ENCODE data around the gene CRELD2.
A peak's percentile ranks its signal among the peaks of the same experiment; 100 is the strongest.

CRELD2 gene

GRCh38 chr22:49970528-49971231 lies 52.2 kb downstream of the CRELD2 start (continued):
- TF ChIP-seq PBX3 (CRISPR knock-in tag; IDR thresholded peaks at IDR 0.05) (no peak), ZNF221 (tag by site-specific recombination; IDR thresholded peaks at IDR 0.05; ENCODE audit: borderline replicate concordance) (no peak), KLF9 (tag by site-specific recombination; IDR thresholded peaks at IDR 0.05; ENCODE audit: low read depth) (peak; percentile 88), ZNF654 (tag by site-specific recombination; IDR thresholded peaks at IDR 0.05; ENCODE audit: low read depth) (no peak), KLF1 (tag by site-specific recombination; IDR thresholded peaks at IDR 0.05) (peak; percentile 87), KLF7 (tag by site-specific recombination; IDR thresholded peaks at IDR 0.05; ENCODE audit: borderline replicate concordance) (peak; percentile 71; the same call in 1 of the 2 replicates), ZNF785 (tag by site-specific recombination; IDR thresholded peaks at IDR 0.05) (peak; percentile 82; the same call in 1 of the 2 replicates), TSHZ1 (tag by site-specific recombination; IDR thresholded peaks at IDR 0.05; ENCODE audit: borderline replicate concordance) (peak; percentile 92), ZNF580 (tag by site-specific recombination; IDR thresholded peaks at IDR 0.05) (no peak), ZNF747 (tag by site-specific recombination; IDR thresholded peaks at IDR 0.05) (no peak), ZNF266 (tag by site-specific recombination; IDR thresholded peaks at IDR 0.05; ENCODE audit: low read depth) (no peak), ZNF138 (tag by site-specific recombination; IDR thresholded peaks at IDR 0.05; ENCODE audit: borderline replicate concordance) (no peak), ZNF776 (tag by site-specific recombination; IDR thresholded peaks at IDR 0.05; ENCODE audit: borderline replicate concordance) (no peak), MZF1 (tag by site-specific recombination; IDR thresholded peaks at IDR 0.05; ENCODE audit: borderline replicate concordance) (no peak), ZSCAN18 (tag by site-specific recombination; IDR thresholded peaks at IDR 0.05) (no peak), ZNF18 (tag by site-specific recombination; IDR thresholded peaks at IDR 0.05) (peak; percentile 94), ZSCAN23 (tag by site-specific recombination; IDR thresholded peaks at IDR 0.05) (peak; percentile 77), ZNF48 (tag by site-specific recombination; IDR thresholded peaks at IDR 0.05) (no peak), ZNF501 (tag by site-specific recombination; IDR thresholded peaks at IDR 0.05) (peak; percentile 61; the same call in 1 of the 2 replicates), MEIS1 (CRISPR knock-in tag; IDR thresholded peaks at IDR 0.05; ENCODE audit: borderline replicate concordance) (no peak), ZNF701 (tag by site-specific recombination; IDR thresholded peaks at IDR 0.05) (no peak), GLI2 (tag by site-specific recombination; IDR thresholded peaks at IDR 0.05; ENCODE audit: borderline replicate concordance, low read depth) (no peak), PRDM10 (tag by site-specific recombination; IDR thresholded peaks at IDR 0.05) (peak; percentile 71), ZSCAN4 (tag by site-specific recombination; IDR thresholded peaks at IDR 0.05) (peak; percentile 98)

Data from HEK293 (cell line).